WTC11 (cell line): Measurements from ENCODE around the gene MRPL14. TPM values are rescaled to one million over a fixed set of nuclear protein-coding genes. Genes with fewer than 3 reads are reported as not detected.

ENCODE experiments used
- ATAC-seq: fragments of 200-7000 bp; cut with Tn5 transposase; 2 replicates; pipeline ENCODE4 v1.10.0; 2021; ENCODE audit warnings: mild to moderate bottlenecking, moderate library complexity
- CTCF ChIA-PET: fragments of 300-600 bp; sonication (Branson Sonifier 250); formaldehyde crosslinking; loops from one replicate; lab custom pipeline; 2021; ENCODE audit warnings: antibody characterized with exemption; lab: Charles Lee
- POLR2A ChIA-PET: fragments of 350-600 bp; sonication (Branson Sonifier 250); formaldehyde crosslinking; loops from one replicate; lab custom pipeline; 2021; ENCODE audit warnings: antibody characterized with exemption; lab: Charles Lee
- DNase-seq: peaks from one replicate; pipeline ENCODE4 v3.0.0; 2021; ENCODE audit warnings: low spot score
- H3K27ac Mint-ChIP-seq: 2 replicates; pipeline ENCODE4 v1.8.0; 2021; ENCODE audit warnings: mixed read lengths
- H3K27me3 Mint-ChIP-seq: 2 replicates; pipeline ENCODE4 v1.8.0; 2021; ENCODE audit warnings: low read depth, mild to moderate bottlenecking, moderate library complexity, mixed read lengths
- H3K36me3 Mint-ChIP-seq: 2 replicates; pipeline ENCODE4 v1.8.0; 2021; ENCODE audit warnings: mixed read lengths
- H3K4me1 Mint-ChIP-seq: 2 replicates; pipeline ENCODE4 v1.8.0; 2022; ENCODE audit warnings: mixed read lengths
- H3K4me3 Mint-ChIP-seq: 2 replicates; pipeline ENCODE4 v1.8.0; 2021; ENCODE audit warnings: mild to moderate bottlenecking, moderate library complexity, mixed read lengths
- H3K9me3 Mint-ChIP-seq: 2 replicates; pipeline ENCODE4 v1.8.0; 2021; ENCODE audit warnings: mixed read lengths
- E2F4 ChIP-seq: sonication (generic); formaldehyde crosslinking; IDR thresholded peaks from 2 replicates; pipeline ENCODE4 v1.8.1; 2022; ENCODE audit warnings: low read depth, mild to moderate bottlenecking, moderate library complexity, missing genetic modification reagents, borderline replicate concordance
- ELF4 ChIP-seq: sonication (generic); formaldehyde crosslinking; IDR thresholded peaks from 2 replicates; pipeline ENCODE4 v1.8.1; 2022; ENCODE audit warnings: low read depth, mild to moderate bottlenecking, moderate library complexity, missing genetic modification reagents
- FOXP1 ChIP-seq: sonication (generic); formaldehyde crosslinking; IDR thresholded peaks from 2 replicates; pipeline ENCODE4 v1.8.0; 2022; ENCODE audit warnings: missing genetic modification reagents, mild to moderate bottlenecking, moderate library complexity, borderline replicate concordance
- GRHL2 ChIP-seq: fragments of 250-450 bp; sonication (Bioruptor Pico); IDR thresholded peaks from 2 replicates; pipeline ENCODE4 v1.8.0; 2022; ENCODE audit warnings: mild to moderate bottlenecking, moderate library complexity; ENCODE audit not compliant: insufficient replicate concordance, severe bottlenecking
- JUN ChIP-seq: sonication (generic); formaldehyde crosslinking; IDR thresholded peaks from 2 replicates; pipeline ENCODE4 v1.8.0; 2023; ENCODE audit warnings: mild to moderate bottlenecking, missing genetic modification reagents
- MXD4 ChIP-seq: fragments of 250-450 bp; sonication (Bioruptor Pico); IDR thresholded peaks from 2 replicates; pipeline ENCODE4 v1.8.0; 2021; ENCODE audit warnings: mild to moderate bottlenecking, moderate library complexity, borderline replicate concordance
- NFATC4 ChIP-seq: fragments of 250-450 bp; sonication (Bioruptor Pico); IDR thresholded peaks from 2 replicates; pipeline ENCODE4 v1.9.0; 2021; ENCODE audit warnings: mild to moderate bottlenecking
- SMAD4 ChIP-seq: sonication (generic); formaldehyde crosslinking; IDR thresholded peaks from 2 replicates; pipeline ENCODE4 v1.8.0; 2022; ENCODE audit warnings: mild to moderate bottlenecking, missing genetic modification reagents
- ZBTB43 ChIP-seq: sonication (generic); formaldehyde crosslinking; IDR thresholded peaks from 2 replicates; pipeline ENCODE4 v1.8.1; 2023; ENCODE audit warnings: mild to moderate bottlenecking, missing genetic modification reagents
- ZNF317 ChIP-seq: sonication (generic); formaldehyde crosslinking; IDR thresholded peaks from 2 replicates; pipeline ENCODE4 v1.8.1; 2023; ENCODE audit warnings: low read depth, mild to moderate bottlenecking, moderate library complexity, missing genetic modification reagents, borderline replicate concordance
- total RNA-seq: library from RNA; stranded (reverse); gene quantifications from 3 replicates; pipeline ENCODE4 v1.2.3, GENCODE V29; 2021
- TF ChIP-seq, protein P1 (sequence below): sonication (generic); formaldehyde crosslinking; IDR thresholded peaks from 2 replicates; pipeline ENCODE4 v1.8.1; 2022; ENCODE audit warnings: low read depth, missing genetic modification reagents, borderline replicate concordance
- TF ChIP-seq, protein P2 (sequence below): fragments of 200-600 bp; IDR thresholded peaks from 2 replicates; pipeline ENCODE4 v1.8.0; 2022; ENCODE audit warnings: antibody characterized with exemption
- TF ChIP-seq, protein P3 (sequence below): sonication (generic); formaldehyde crosslinking; IDR thresholded peaks from 2 replicates; pipeline ENCODE4 v1.8.0; 2023; ENCODE audit warnings: mild to moderate bottlenecking, missing genetic modification reagents
- TF ChIP-seq, protein P4 (sequence below): sonication (generic); formaldehyde crosslinking; IDR thresholded peaks from 2 replicates; pipeline ENCODE4 v1.8.1; 2023; ENCODE audit warnings: mild to moderate bottlenecking, missing genetic modification reagents

Gene MRPL14
- total RNA-seq, 1 experiment from 2014 or later: 74.2 TPM

DNA sequence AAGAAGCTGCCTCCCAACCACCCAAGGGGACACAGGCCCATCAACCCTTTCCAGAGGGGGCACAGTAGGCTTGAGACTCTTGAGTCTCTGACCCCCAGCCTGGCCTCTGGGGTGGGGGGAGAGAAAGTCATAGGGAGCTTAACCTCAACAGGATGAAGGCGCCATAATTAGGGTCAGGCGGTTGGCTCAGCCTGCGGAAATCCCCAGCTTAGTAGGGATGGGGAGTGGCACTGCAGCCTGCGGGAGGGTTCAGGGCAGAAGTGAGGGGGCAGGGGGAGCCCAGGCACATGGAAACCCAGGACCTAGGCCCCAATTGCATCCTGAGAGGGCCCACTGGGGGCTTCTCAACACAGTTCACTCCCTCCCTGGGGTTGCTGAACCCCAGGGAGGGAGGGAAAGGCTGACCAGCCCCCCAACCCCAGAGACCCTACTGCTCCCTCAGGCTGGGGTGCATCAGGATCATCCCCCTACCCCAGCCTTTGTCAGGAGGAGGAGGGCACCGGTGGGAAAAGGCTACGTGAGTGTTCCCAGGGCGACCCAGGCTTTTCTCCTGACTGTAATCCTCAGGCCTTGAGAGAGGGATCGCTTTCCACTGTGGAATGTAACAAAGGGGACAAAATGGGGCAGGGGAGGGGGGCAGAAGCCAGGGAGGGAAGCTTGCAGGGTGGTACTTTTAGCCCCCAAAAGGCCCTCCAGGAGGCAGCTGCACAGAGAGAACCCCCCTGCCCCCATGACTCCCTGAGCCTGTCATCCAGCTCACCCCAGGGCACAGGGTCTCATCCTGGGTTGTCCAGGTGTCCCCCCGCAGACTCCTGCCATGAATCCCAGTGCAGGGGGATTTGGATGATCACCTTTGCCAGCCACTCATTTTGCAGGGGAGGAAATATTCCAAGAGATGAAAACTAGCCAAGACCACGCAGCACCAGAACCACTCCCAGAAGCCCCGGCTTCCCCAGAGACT is 46.4 kb downstream of the MRPL14 start (continued):
- TF ChIP-seq, protein P1, sequence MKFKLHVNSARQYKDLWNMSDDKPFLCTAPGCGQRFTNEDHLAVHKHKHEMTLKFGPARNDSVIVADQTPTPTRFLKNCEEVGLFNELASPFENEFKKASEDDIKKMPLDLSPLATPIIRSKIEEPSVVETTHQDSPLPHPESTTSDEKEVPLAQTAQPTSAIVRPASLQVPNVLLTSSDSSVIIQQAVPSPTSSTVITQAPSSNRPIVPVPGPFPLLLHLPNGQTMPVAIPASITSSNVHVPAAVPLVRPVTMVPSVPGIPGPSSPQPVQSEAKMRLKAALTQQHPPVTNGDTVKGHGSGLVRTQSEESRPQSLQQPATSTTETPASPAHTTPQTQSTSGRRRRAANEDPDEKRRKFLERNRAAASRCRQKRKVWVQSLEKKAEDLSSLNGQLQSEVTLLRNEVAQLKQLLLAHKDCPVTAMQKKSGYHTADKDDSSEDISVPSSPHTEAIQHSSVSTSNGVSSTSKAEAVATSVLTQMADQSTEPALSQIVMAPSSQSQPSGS (CRISPR knock-in tag): no peak

GRCh38 chr6:44079672-44080071 is 47.6 kb downstream of the MRPL14 start:
- Mint-ChIP-seq H3K4me1 (peaks cover 26% of the 10 kb centered on the region), H3K4me3 (no peak overlapping the region), H3K27ac (no peak overlapping the region), H3K27me3 (no peaks in the 10 kb centered on the region), H3K9me3 (no peaks in the 10 kb centered on the region), H3K36me3 (no peaks in the 10 kb centered on the region)
- CTCF ChIA-PET: interaction anchor here (1.0 to 4.5 kb wide), 53 partner anchors 9 to 504 kb away, joined by 3 to 52 read pairs (median 5); partner anchors contain the start of genes GTPBP2, POLH, RSPH9 and SLC35B2
- ATAC-seq (no peak), DNase-seq (no peak)
- POLR2A ChIA-PET: interaction anchor here (1.0 kb wide), 1 partner anchor 310 kb away, joined by 6 read pairs; the partner anchor contains the start of gene VEGFA
- TF ChIP-seq, protein P2, sequence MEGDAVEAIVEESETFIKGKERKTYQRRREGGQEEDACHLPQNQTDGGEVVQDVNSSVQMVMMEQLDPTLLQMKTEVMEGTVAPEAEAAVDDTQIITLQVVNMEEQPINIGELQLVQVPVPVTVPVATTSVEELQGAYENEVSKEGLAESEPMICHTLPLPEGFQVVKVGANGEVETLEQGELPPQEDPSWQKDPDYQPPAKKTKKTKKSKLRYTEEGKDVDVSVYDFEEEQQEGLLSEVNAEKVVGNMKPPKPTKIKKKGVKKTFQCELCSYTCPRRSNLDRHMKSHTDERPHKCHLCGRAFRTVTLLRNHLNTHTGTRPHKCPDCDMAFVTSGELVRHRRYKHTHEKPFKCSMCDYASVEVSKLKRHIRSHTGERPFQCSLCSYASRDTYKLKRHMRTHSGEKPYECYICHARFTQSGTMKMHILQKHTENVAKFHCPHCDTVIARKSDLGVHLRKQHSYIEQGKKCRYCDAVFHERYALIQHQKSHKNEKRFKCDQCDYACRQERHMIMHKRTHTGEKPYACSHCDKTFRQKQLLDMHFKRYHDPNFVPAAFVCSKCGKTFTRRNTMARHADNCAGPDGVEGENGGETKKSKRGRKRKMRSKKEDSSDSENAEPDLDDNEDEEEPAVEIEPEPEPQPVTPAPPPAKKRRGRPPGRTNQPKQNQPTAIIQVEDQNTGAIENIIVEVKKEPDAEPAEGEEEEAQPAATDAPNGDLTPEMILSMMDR: no peak
- TF ChIP-seq ZNF317 (CRISPR knock-in tag): no peak
- TF ChIP-seq NFATC4 (CRISPR knock-in tag): no peak
- TF ChIP-seq, protein P3, sequence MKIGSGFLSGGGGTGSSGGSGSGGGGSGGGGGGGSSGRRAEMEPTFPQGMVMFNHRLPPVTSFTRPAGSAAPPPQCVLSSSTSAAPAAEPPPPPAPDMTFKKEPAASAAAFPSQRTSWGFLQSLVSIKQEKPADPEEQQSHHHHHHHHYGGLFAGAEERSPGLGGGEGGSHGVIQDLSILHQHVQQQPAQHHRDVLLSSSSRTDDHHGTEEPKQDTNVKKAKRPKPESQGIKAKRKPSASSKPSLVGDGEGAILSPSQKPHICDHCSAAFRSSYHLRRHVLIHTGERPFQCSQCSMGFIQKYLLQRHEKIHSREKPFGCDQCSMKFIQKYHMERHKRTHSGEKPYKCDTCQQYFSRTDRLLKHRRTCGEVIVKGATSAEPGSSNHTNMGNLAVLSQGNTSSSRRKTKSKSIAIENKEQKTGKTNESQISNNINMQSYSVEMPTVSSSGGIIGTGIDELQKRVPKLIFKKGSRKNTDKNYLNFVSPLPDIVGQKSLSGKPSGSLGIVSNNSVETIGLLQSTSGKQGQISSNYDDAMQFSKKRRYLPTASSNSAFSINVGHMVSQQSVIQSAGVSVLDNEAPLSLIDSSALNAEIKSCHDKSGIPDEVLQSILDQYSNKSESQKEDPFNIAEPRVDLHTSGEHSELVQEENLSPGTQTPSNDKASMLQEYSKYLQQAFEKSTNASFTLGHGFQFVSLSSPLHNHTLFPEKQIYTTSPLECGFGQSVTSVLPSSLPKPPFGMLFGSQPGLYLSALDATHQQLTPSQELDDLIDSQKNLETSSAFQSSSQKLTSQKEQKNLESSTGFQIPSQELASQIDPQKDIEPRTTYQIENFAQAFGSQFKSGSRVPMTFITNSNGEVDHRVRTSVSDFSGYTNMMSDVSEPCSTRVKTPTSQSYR (CRISPR knock-in tag): no peak
- TF ChIP-seq E2F4 (CRISPR knock-in tag): no peak
- no peak for TF ChIP-seq ELF4 (CRISPR knock-in tag)
- no peak for TF ChIP-seq FOXP1 (CRISPR knock-in tag)
- TF ChIP-seq SMAD4 (CRISPR knock-in tag): no peak
- TF ChIP-seq, protein P4, sequence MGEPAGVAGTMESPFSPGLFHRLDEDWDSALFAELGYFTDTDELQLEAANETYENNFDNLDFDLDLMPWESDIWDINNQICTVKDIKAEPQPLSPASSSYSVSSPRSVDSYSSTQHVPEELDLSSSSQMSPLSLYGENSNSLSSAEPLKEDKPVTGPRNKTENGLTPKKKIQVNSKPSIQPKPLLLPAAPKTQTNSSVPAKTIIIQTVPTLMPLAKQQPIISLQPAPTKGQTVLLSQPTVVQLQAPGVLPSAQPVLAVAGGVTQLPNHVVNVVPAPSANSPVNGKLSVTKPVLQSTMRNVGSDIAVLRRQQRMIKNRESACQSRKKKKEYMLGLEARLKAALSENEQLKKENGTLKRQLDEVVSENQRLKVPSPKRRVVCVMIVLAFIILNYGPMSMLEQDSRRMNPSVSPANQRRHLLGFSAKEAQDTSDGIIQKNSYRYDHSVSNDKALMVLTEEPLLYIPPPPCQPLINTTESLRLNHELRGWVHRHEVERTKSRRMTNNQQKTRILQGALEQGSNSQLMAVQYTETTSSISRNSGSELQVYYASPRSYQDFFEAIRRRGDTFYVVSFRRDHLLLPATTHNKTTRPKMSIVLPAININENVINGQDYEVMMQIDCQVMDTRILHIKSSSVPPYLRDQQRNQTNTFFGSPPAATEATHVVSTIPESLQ: no peak
- TF ChIP-seq ZBTB43 (CRISPR knock-in tag): no peak
- no peak for TF ChIP-seq JUN (CRISPR knock-in tag)
- TF ChIP-seq GRHL2 (CRISPR knock-in tag): no peak
- no peak for TF ChIP-seq MXD4 (CRISPR knock-in tag)
